H1 (cell line): ENCODE measurements around the gene WIPI1. TPM values are rescaled to one million over a fixed set of nuclear protein-coding genes. Genes with fewer than 3 reads are reported as not detected.

Source experiments
- CTCF ChIA-PET: fragments of 300-600 bp; sonication (Branson Sonifier 250); formaldehyde crosslinking; loops from one replicate; lab custom pipeline; 2021; ENCODE audit not compliant: partially characterized antibody; lab: Charles Lee
- POLR2A ChIA-PET: fragments of 300-600 bp; sonication (Branson Sonifier 250); formaldehyde crosslinking; loops from one replicate; lab custom pipeline; 2021; ENCODE audit warnings: inconsistent platforms; ENCODE audit not compliant: partially characterized antibody; lab: Charles Lee
- DNase-seq, 2 experiments: peaks; one replicate each; pipeline versions ENCODE4 v3.0.0 to v3.0.0-alpha.2; 2010 to 2022; ENCODE audit warnings: low spot score in 2 of 2, low read depth in 1 of 2, mixed read lengths in 1 of 2
- FAIRE-seq: peaks from 2 replicates; lab custom pipeline; 2011; peaks lifted over from hg19 to GRCh38; lab: Jason Lieb, UNC
- H2AFZ ChIP-seq: 2 replicates; pipeline ENCODE4 v1.8.1; 2012; ENCODE audit warnings: low read length, inconsistent platforms
- H2AK5ac ChIP-seq: 2 replicates; pipeline ENCODE4 v1.6.1; 2013; ENCODE audit warnings: low read depth, low read length
- H2BK120ac ChIP-seq: replicated peaks from 2 replicates; pipeline ENCODE3; 2013; ENCODE audit warnings: low read depth, low read length, inconsistent platforms
- H2BK12ac ChIP-seq: 2 replicates; pipeline ENCODE4 v1.6.1; 2013; ENCODE audit warnings: low read depth, low read length
- H2BK15ac ChIP-seq: 2 replicates; pipeline ENCODE4 v1.6.1; 2013; ENCODE audit warnings: low read length
- H2BK20ac ChIP-seq: 2 replicates; pipeline ENCODE4 v1.6.1; 2013; ENCODE audit warnings: low read length
- H2BK5ac ChIP-seq: 2 replicates; pipeline ENCODE4 v1.6.1; 2013; ENCODE audit warnings: low read depth, low read length
- H3K14ac ChIP-seq: 2 replicates; pipeline ENCODE4 v1.6.1; 2013; ENCODE audit warnings: inconsistent platforms; ENCODE audit not compliant: insufficient read length
- H3K18ac ChIP-seq: 2 replicates; pipeline ENCODE4 v1.6.1; 2013; ENCODE audit warnings: low read length; ENCODE audit errors: extremely low read depth
- H3K23ac ChIP-seq: 2 replicates; pipeline ENCODE4 v1.6.1; 2013; ENCODE audit warnings: inconsistent platforms; ENCODE audit not compliant: insufficient read length
- H3K23me2 ChIP-seq: 2 replicates; pipeline ENCODE4 v1.6.1; 2013; ENCODE audit warnings: low read depth, low read length
- H3K27ac ChIP-seq: 2 replicates; pipeline ENCODE4 v1.6.1; 2011; ENCODE audit warnings: low read depth, low read length, inconsistent platforms
- H3K27me3 ChIP-seq, 4 experiments: replicated peaks in 1 of 4; 1 replicate in 1 of 4; 2 replicates in 3 of 4; pipeline versions ENCODE4 v1.6.1 to v1.8.1; 2011 to 2013; ENCODE audit warnings: low read length in 3 of 4, mild to moderate bottlenecking in 3 of 4, inconsistent platforms in 2 of 4, mixed read lengths in 2 of 4, moderate library complexity in 1 of 4; ENCODE audit not compliant: control insufficient read depth in 3 of 4, insufficient read depth in 3 of 4; ENCODE audit errors: extremely low read depth in 1 of 4
- H3K36me3 ChIP-seq, 4 experiments: 2 replicates each; pipeline versions ENCODE4 v1.6.1 to v1.8.1; 2011 to 2013; ENCODE audit warnings: mild to moderate bottlenecking in 4 of 4, low read length in 3 of 4, moderate library complexity in 2 of 4, control low read depth in 1 of 4, inconsistent platforms in 1 of 4; ENCODE audit not compliant: insufficient read depth in 4 of 4, control insufficient read depth in 2 of 4
- H3K4ac ChIP-seq: replicated peaks from 2 replicates; pipeline ENCODE3; 2013; ENCODE audit warnings: low read length, low read depth, mixed read lengths, inconsistent platforms; ENCODE audit not compliant: insufficient read length
- H3K4me1 ChIP-seq, 4 experiments: replicated peaks in 1 of 4; 1 replicate in 1 of 4; 2 replicates in 3 of 4; pipeline versions ENCODE4 v1.6.1 to v1.8.1; 2011 to 2013; ENCODE audit warnings: low read length in 3 of 4, inconsistent platforms in 2 of 4, mixed read lengths in 1 of 4; ENCODE audit not compliant: insufficient read depth in 4 of 4, control insufficient read depth in 3 of 4
- H3K4me2 ChIP-seq, 2 experiments: 2 replicates each; pipeline versions ENCODE4 v1.6.1 to v1.8.1; 2011 to 2013; ENCODE audit warnings: low read depth in 2 of 2, low read length in 2 of 2, control low read depth in 1 of 2, inconsistent platforms in 1 of 2, mild to moderate bottlenecking in 1 of 2; ENCODE audit not compliant: insufficient read depth in 1 of 2
- H3K4me3 ChIP-seq, 4 experiments: fragments of 200-600, 300-600 bp in 1 of 4; sonication (generic), shearing (Covaris generic), sonication (Bioruptor Twin) in 1 of 4; 2 replicates each; pipeline versions ENCODE4 v1.5.1 to v1.8.1; 2011 to 2016; ENCODE audit warnings: low read length in 4 of 4, low read depth in 3 of 4, control low read depth in 2 of 4, inconsistent platforms in 2 of 4, mild to moderate bottlenecking in 2 of 4, mixed read lengths in 1 of 4, moderate library complexity in 1 of 4; ENCODE audit not compliant: insufficient read depth in 2 of 4; ENCODE audit errors: extremely low read depth in 1 of 4
- H3K56ac ChIP-seq: replicated peaks from 2 replicates; pipeline ENCODE3; 2013; ENCODE audit warnings: low read depth, mild to moderate bottlenecking, mixed read lengths, low read length, inconsistent platforms; ENCODE audit not compliant: insufficient read length
- H3K79me1 ChIP-seq: 2 replicates; pipeline ENCODE4 v1.6.1; 2013; ENCODE audit warnings: low read depth, low read length, control low read depth
- H3K79me2 ChIP-seq, 2 experiments: 2 replicates each; pipeline versions ENCODE4 v1.6.1 to v1.8.1; 2012 to 2013; ENCODE audit warnings: low read length in 2 of 2, mild to moderate bottlenecking in 2 of 2, inconsistent platforms in 1 of 2; ENCODE audit not compliant: insufficient read depth in 2 of 2, control insufficient read depth in 1 of 2
- H3K9ac ChIP-seq, 4 experiments: replicated peaks in 1 of 4; 1 replicate in 1 of 4; 2 replicates in 3 of 4; pipeline versions ENCODE4 v1.6.1 to v1.8.1; 2011 to 2013; ENCODE audit warnings: low read depth in 3 of 4, low read length in 3 of 4, control low read depth in 2 of 4, mild to moderate bottlenecking in 2 of 4, moderate library complexity in 2 of 4, inconsistent platforms in 1 of 4; ENCODE audit errors: extremely low read depth in 1 of 4
- H3K9me3 ChIP-seq, 2 experiments: 2 replicates each; pipeline versions ENCODE4 v1.6.1 to v1.8.1; 2012 to 2013; ENCODE audit warnings: mild to moderate bottlenecking in 2 of 2, moderate library complexity in 2 of 2, control low read depth in 1 of 2, inconsistent platforms in 1 of 2, low read depth in 1 of 2, low read length in 1 of 2, mixed read lengths in 1 of 2; ENCODE audit not compliant: insufficient read depth in 2 of 2
- H4K20me1 ChIP-seq, 2 experiments: replicated peaks in 1 of 2; 2 replicates each; pipeline versions ENCODE3 to v1.8.1; 2011 to 2013; ENCODE audit warnings: inconsistent platforms in 2 of 2, low read length in 2 of 2, mild to moderate bottlenecking in 1 of 2; ENCODE audit not compliant: insufficient read depth in 2 of 2, control insufficient read depth in 1 of 2
- H4K5ac ChIP-seq: 2 replicates; pipeline ENCODE4 v1.6.1; 2013; ENCODE audit warnings: low read length, low read depth, mixed read lengths, inconsistent platforms; ENCODE audit not compliant: insufficient read length
- H4K8ac ChIP-seq: 2 replicates; pipeline ENCODE4 v1.8.0; 2013; ENCODE audit warnings: mild to moderate bottlenecking, moderate library complexity, low read length, inconsistent platforms; ENCODE audit not compliant: insufficient read depth; ENCODE audit errors: extremely low read depth
- H4K91ac ChIP-seq: replicated peaks from 2 replicates; pipeline ENCODE3; 2013; ENCODE audit warnings: low read length, mixed read lengths, inconsistent platforms; ENCODE audit not compliant: insufficient read length
- EZH2 ChIP-seq: fragments of 200-600 bp; sonication (generic); IDR thresholded peaks from 2 replicates; pipeline ENCODE4 v1.7.1; 2012; ENCODE audit warnings: low read depth, mild to moderate bottlenecking, moderate library complexity, low read length, inconsistent platforms; ENCODE audit not compliant: severe bottlenecking
- WGBS, 2 experiments: shearing (Covaris generic) in 1 of 2; methylation state at CpG; one replicate each; pipeline versions ENCODE4 v1.1.6 to v1.1.7; 2013 to 2015; ENCODE audit warnings: low lambda C conversion rate in 2 of 2, mixed read lengths in 2 of 2, inconsistent platforms in 1 of 2, low coverage in 1 of 2, missing lambda C conversion rate in 1 of 2; ENCODE audit not compliant: insufficient replicate concordance in 2 of 2, insufficient coverage in 1 of 2, insufficient read length in 1 of 2; ENCODE audit errors: extremely low coverage in 1 of 2, missing lambda C conversion rate in 1 of 2; 5-methylcytosine and 5-hydroxymethylcytosine counted together
- polyA plus RNA-seq, 7 experiments: library from polyadenylated mRNA; depleted of rRNA in 3 of 7; stranded (reverse) in 5 of 7; unstranded in 2 of 7; fragments of >200 nt in 5 of 7; fragments of 200-250 nt in 2 of 7; gene quantifications; 1 replicate in 5 of 7; 2 replicates in 1 of 7; 4 replicates in 1 of 7; pipeline versions ENCODE4 v1.2.1 to v1.2.3, GENCODE V29; 2011 to 2013; ENCODE audit warnings: missing spikeins in 2 of 7, mixed read lengths in 2 of 7
- total RNA-seq: library from RNA; stranded (reverse); fragmentation: NEBNext Ultra II Directional; extraction: Animal tissue kit (Norgen Biotek cat#: 25700); gene quantifications from 2 replicates; pipeline ENCODE4 v1.2.1, GENCODE V29; 2021
- TF ChIP-seq, protein P1 (sequence below): IDR thresholded peaks from 2 replicates; pipeline ENCODE4 v1.6.1; 2012; ENCODE audit warnings: inconsistent platforms

WIPI1 gene
- total and polyA plus RNA-seq, 2 of the 8 experiments (the other 6 are each of a cell fraction or from before 2014, with no cell fraction given): 16.6 to 17.4 TPM

DNA sequence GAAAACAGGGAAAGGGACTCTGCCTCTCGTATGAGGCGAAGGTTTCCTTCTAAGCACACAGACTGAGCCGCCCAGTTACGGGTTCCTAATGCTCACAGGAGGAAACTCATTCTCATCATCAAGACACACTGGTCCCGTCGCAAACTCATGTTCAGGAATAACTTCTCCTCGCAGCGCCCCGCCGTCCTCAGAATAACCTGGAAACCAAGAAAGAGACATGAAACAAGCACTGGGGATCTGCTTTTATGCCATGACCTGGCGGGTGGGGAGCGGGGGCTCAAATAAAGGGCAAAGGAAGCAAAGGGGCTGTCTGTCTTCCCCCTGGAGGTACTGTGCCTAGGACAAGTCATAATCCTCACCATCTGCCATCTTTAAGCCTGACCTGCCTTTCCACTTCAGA is 31.3 kb downstream of the WIPI1 start:
- H3K56ac ChIP-seq: no peak overlapping the region
- no peak overlapping the region for H2AFZ ChIP-seq
- H3K79me2 ChIP-seq: no peaks in the 10 kb centered on the region
- H3K23ac ChIP-seq: no peak overlapping the region
- no peak for FAIRE-seq
- H3K4me1 ChIP-seq: peaks cover 0 to 5% (median under 1%) of the 10 kb centered on the region in 4 experiments; a peak in 4 of 7 replicates
- 86% methylated on average over 12 of the region's 12 CpGs; no CpG with 5 or more reads in 1 of the 2 experiments for WGBS, 2 experiments
- no peak overlapping the region for H2BK5ac ChIP-seq
- peaks cover 0 to 3% (median 1%) of the 10 kb centered on the region in 4 experiments; a peak in 4 of 8 replicates for H3K36me3 ChIP-seq
- no peak overlapping the region for H2BK12ac ChIP-seq
- no peaks in the 10 kb centered on the region for H3K27me3 ChIP-seq
- H3K9me3 ChIP-seq: no peaks in the 10 kb centered on the region
- H3K27ac ChIP-seq: no peak overlapping the region
- no peak overlapping the region for H2BK120ac ChIP-seq
- DNase-seq: no peak
- H4K5ac ChIP-seq: no peak overlapping the region
- H2BK15ac ChIP-seq: no peak overlapping the region
- POLR2A ChIA-PET: interaction anchor here (0.9 kb wide), 1 partner anchor 136 kb away, joined by 3 read pairs; the partner anchor contains the start of gene SLC16A6
- no peak overlapping the region for H2AK5ac ChIP-seq
- H3K4ac ChIP-seq: no peak overlapping the region
- no peak overlapping the region for H3K9ac ChIP-seq
- H3K79me1 ChIP-seq: no peaks in the 10 kb centered on the region
- TF ChIP-seq EZH2: no peak
- TF ChIP-seq, protein P1, sequence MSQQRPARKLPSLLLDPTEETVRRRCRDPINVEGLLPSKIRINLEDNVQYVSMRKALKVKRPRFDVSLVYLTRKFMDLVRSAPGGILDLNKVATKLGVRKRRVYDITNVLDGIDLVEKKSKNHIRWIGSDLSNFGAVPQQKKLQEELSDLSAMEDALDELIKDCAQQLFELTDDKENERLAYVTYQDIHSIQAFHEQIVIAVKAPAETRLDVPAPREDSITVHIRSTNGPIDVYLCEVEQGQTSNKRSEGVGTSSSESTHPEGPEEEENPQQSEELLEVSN: no peak
- no peaks in the 10 kb centered on the region for H4K20me1 ChIP-seq
- H3K18ac ChIP-seq: no peak overlapping the region
- no peak overlapping the region for H3K4me3 ChIP-seq
- no peak overlapping the region for H3K14ac ChIP-seq
- CTCF ChIA-PET: interaction anchor here (0.6 to 1.7 kb wide), 6 partner anchors 11 to 1599 kb away, joined by 3 to 5 read pairs (median 4); no protein-coding TSS in a partner anchor
- H4K91ac ChIP-seq: no peak overlapping the region
- no peak overlapping the region for H4K8ac ChIP-seq
- H3K4me2 ChIP-seq: no peak overlapping the region
- H3K23me2 ChIP-seq: no peaks in the 10 kb centered on the region
- H2BK20ac ChIP-seq: no peak overlapping the region
